ENCODE data around the gene HSPB1.
A peak's percentile ranks its signal among the peaks of the same experiment; 100 is the strongest.
"Not testable (repeated sequence)": the region's sequence is repeated elsewhere in the genome, so short reads cannot be mapped to it uniquely, and the experiment has no call there.

Gene HSPB1

DNA sequence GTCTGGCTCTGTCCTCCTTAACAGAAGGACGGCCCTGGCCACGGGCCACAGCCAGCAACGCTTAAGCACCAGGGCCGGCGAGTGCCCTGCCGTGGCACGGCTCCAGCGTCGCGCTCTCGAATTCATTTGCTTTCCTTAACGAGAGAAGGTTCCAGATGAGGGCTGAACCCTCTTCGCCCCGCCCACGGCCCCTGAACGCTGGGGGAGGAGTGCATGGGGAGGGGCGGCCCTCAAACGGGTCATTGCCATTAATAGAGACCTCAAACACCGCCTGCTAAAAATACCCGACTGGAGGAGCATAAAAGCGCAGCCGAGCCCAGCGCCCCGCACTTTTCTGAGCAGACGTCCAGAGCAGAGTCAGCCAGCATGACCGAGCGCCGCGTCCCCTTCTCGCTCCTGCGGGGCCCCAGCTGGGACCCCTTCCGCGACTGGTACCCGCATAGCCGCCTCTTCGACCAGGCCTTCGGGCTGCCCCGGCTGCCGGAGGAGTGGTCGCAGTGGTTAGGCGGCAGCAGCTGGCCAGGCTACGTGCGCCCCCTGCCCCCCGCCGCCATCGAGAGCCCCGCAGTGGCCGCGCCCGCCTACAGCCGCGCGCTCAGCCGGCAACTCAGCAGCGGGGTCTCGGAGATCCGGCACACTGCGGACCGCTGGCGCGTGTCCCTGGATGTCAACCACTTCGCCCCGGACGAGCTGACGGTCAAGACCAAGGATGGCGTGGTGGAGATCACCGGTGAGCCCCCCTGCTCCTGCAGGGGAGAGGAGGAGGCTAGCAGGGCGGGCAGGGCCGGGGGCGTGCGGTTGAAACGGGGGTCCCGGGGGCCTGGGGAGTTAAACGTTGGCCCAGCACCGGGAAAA is at the start of gene HSPB1:
Gene HSPB1, plus strand, starts transcription at position 327 of the 855 bp plus-strand sequence. Its CDS starts 40 bp downstream, at position 367.
- peak; percentile 92 for DNase-seq (ENCODE audit: low spot score)

DNA sequence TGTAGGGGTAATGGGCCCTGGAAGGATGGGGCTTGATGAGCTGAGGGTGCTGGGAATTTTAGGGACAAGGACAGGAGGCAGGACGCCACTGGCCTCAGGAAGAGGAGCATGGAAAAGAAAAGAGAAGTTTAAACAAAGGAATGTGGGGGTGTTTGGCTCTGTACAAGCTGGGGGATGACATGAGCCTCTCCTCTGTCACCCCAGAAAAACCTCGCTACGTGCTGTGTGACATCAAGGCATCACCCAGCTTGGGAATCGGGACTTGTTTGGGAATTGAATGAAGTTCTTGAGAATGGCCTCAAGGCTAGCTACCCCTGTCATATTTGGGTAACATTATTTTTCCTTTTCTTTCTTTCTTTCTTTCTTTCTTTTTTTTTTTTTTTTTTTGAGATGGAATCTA is 47.7 kb upstream of the HSPB1 start:
- DNase-seq (ENCODE audit: low spot score), result no peak

DNA sequence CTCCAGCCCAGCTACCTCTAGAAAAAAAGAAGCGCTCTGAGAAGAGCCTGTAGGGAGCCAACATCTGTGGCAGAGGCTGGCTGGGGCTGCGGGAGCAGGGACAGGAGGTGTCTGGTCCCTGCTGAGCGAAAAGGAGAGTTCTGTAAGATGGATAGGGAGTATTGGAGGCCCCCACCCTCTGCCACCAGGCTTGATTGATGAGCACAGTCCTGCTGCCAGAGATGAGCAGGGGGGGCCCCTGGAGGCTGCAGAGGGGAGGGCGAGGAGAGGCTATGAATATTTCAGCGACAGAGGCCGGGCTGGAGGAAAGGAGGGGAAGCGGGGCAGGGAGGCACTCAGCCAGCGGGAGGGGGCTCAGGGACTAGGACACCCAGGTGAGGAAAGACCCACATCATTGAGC is 44.5 kb upstream of the HSPB1 start:
- no peak for DNase-seq (ENCODE audit: low spot score)

DNA sequence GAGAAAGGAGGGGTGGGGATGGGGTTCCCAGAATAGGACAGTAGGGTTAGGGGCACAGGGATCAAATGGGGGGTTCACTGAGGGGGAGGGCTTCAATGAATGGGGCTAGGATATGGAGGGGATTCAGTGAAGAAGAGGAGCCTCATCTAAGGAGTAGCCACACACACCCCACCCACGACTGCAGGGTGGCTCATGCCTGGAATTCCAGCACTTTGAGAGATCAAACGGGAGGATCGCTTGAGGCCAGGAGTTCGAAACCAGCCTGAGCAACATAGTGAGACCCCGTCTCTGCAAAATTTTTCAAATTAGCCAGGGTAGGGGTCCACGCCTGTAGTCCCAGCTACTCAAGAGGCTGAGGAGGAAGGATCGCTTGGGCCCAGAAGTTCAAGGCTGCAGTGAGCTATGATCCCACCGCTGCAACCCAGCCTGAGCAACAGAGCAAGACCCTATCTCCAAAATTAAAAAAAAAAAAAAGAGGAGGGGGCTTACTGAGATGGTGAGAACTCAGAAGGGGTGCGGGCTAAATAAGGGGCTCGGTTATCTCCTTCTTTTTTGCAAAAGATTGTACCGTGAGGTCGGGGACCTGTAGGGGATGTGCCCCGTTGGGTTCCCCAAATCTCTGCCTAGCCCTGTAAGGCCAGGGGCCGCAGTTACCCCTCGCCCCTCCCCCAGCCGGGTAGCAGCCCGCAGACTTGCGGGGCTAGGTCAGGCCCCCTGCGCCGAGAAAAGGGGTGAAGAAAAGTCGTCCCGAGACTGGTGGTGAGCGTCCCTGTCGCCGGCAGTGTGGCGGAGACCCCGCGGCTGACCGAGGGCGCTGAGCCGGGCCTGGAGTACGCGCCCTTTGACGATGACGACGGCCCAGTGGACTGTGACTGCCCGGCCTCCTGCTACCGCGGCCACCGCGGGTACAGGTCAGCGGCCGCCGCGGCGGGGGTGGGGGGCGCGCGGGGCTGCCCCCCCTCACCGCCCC is 43.1 kb upstream of the HSPB1 start:
- no peak for DNase-seq (ENCODE audit: low spot score)

DNA sequence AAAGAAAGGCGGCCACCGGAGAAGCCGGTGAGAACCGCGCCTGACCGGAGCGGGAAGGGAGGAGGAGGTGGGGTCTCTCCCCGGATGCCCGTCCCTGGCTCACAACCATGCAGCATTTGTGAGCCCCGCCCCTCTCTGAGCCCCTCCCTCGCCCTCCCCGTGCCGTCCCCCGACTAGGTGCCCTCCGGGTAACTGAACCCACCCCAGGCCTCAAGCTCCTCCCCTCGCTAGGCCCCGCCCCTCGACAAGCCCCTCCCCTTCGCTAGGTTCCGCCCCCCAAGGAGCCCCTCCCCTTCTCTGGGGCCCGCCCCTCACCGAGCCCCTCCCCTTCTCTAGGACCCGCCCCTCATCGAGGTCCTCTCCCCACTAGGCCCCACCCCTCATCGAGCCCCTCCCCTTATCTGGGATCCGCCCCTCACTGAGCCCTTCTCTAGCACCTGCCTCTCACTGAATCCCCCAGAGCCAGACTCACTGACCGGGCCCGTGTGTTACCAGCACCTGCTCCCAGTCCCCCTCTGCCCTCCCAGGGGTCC is 42.2 kb upstream of the HSPB1 start:
- DNase-seq (ENCODE audit: low spot score), result peak; percentile 24

DNA sequence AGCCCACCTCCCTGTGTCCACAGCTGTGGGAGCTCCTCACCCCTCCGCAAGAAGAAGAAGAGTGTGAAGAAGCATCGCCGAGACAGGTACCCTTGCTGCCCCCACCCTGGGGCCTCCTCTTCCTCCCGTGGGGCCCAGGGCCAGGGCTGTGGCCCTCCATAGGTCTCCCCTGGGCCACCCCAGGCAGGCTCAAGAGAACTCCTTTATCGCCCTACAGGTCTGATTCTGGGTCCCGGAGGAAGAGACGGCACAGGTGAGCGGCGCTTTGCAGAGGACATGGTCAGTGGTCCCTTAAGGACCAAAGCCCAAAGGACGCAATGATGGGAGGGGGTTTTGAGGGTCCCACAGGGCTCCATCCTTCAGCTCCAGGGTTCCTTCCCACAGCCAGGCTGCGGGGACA is 41.1 kb upstream of the HSPB1 start:
- DNase-seq (ENCODE audit: low spot score), result no peak

DNA sequence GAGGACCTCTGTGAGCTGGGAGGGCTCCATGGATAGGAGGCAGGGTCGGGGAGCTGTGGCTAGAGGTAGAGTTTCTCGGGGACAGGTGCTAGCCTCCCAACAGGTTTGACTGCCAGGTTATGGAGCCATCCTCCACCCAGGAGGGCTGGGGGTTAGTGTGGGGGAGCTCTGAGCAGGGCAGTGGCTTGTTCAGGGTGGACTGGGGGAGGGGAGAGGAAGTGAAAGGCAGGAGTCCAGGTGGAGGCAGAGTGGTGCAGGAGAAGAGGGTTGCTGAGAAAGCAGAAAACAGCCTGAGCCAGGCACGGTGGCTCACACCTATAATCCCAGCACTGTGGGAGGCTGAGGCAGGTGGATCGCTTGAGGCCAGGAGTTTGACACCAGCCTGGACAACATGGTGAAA is 40.5 kb upstream of the HSPB1 start:
- no peak for DNase-seq (ENCODE audit: low spot score)

DNA sequence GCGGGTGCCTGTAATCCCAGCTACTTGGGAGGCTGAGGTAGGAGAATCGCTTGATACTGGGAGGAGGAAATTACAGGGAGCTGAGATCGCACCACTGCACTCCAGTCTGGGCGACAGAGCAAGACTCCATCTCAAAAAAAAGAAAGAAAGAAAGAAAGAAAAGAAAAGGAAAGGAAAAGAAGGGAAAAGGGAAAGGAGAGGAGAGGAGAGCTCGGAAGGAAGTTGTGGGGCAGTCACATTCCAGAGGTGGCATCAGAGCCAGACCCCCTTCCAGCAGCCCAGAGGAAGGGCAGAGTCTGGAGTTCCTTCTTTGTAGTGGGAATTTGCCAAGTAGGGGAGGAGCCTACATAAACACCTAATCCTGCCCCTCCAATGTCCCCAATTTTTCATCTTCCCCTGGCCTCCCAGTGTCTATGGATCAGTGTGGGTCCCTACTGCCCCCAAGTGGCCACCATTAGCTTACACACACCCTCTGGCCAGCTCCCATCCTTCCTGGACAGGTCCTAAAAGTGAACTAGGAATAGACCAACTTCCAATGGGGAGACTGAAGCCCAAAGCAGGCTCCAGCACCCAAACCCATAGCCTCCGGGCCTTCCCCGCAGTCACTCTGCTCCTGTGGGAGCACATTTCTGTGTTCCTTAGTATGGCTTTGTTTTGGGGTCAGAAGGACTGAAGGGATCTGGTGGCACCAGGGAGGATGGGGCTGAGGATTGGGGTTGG is 39.6 kb upstream of the HSPB1 start:
- peak; percentile 64 for DNase-seq (ENCODE audit: low spot score)

DNA sequence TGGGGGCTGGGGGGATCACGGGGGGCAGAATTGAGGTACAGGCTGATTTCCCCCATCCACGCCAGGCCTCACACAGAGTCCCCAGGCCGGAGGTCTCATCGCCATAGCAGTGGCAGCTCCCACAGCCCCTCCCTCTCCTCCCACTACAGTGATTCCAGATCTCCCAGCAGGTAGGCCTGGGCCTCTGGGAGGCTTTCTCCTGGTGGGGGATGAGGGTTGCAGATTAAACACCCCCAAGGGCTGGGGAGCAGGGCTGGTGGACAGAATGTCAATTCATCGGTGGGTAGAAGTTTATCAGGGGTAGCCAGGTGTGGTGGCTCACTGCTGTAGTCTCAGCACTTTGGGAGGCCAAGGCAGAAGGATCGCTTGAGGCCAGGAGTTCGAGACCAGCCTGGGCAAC is 37.2 kb upstream of the HSPB1 start:
- no peak for DNase-seq (ENCODE audit: low spot score)

DNA sequence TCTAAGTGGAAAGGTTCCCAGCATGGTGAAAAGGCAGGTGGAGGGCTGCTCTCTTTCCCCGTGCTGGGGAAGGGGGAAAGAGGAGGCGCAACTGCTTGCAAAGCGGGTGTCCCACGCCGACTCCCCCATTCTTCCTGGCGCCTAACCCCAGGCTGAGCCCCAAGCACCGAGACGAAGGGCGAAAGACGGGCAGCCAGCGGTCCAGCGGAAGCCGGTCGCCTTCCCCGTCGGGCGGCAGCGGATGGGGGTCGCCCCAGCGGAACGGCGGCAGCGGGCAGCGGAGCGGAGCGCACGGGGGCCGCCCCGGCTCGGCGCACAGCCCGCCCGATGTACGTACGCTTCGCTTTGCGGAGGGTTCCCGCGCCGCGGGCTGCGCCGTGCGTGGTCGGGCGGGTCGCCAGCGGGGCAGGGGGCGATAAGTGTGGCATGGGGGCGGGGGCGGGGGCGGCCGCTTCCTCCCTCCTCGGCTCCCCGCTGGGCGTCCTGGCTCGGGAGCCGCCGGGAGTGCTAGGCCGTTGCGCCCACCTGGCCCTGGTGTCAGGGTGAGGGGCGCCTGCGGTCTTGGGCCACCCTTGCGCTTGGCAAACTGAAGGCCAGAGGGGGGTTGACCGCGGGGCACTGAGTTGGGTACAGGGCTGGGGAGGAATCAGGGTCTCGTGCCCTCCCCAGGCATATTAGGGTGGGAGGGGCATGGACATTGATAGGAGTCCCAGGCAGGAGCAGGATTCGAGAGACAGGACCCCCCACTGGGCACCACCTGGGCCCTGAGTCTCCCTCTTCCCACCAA is 35.2 kb upstream of the HSPB1 start:
- no peak for DNase-seq (ENCODE audit: low spot score)

DNA sequence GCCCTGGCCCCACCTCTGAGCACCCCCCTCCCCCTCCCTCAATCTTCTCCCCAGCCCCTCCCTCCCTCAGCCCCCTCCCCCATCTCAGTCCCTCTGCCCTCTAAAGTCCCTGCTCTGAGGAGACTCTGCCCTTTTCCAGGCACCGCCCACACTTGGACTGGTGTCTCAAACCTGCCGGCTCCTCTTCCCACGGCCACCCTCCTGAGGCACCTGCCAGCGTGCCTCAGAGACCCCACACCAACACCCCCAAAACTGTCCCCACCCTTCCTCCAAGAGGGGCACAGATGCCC is 34.6 kb upstream of the HSPB1 start:
- DNase-seq (ENCODE audit: low spot score), result no peak

DNA sequence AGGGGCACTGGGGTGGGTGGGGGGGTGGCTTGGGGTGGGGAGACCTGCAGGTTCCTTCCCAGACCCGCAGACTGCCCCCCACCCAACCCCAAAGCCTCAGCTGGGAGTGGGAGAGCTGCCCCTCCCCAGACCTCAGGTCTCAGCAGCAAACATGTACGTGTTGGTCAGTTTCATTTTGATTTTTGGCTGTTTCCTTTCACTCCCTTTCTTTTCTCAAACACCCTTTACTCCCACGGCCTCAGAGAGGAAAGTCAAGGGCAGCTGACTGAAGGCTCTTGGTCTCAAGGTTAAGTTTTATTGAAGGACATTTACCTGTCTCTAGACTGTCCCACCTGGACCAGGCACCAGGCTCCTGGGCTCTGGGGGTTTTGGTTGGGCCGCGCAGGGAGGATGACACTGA is 34.1 kb upstream of the HSPB1 start:
- no peak for DNase-seq (ENCODE audit: low spot score)

DNA sequence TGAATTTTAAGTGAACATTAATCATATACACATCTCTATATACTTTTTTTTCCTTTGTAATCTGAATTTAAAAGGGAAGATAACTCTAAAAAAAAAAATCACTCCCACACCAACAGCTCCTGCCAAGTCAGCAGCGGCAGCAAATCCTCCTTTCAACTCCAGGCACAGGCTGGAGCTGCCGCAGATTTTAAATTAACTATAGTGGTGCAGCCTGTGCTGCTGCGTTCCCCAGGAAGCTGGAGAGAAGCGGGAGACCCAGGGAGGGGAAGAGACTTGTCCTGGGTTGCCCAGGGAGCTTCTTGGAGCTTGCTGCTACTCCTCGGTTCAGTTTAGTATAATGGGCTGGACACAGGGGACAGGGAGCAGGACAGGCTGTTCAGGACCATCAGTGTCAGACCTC is 32.6 kb upstream of the HSPB1 start:
- no peak for DNase-seq (ENCODE audit: low spot score)

DNA sequence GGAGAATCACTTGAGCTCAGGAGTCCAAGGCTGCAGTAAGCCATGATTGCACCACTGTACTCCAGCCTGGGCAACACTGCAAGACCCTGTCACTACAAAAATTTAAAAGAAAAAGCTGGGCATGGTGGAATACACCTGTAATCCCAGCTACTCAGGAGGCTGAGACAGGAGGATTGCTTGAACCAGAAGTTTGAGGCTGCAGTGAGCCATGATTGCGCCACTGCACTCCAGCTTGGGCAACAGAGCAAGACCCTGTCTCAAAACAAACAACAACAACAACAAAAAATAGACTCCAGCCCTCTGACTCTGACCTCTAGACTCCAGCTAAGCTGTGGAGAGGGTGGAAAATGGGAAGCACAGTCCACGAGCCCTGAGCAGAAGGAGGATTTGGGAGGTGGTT is 31.1 kb upstream of the HSPB1 start:
- not testable (repeated sequence) for DNase-seq (ENCODE audit: low spot score)

DNA sequence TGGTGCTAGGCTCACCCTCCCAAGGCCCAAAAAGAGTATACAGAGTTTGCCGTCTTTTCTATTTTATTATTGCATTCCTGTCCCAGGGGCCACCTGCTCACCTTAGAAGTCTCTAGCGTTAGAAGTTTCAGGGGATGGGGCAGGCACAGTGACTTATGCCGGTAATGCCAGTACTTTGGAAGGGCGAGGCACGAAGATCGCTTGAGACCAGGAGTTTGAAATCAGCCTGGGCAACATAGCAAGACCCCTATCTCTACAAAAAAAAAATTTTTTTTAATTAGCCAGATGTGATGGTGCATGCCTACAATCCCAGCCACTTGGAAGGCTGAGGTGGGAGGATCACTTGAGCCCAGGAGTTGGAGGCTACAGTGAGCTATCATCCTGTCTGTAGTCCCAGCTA is 30.3 kb upstream of the HSPB1 start:
- DNase-seq (ENCODE audit: low spot score), result no peak

DNA sequence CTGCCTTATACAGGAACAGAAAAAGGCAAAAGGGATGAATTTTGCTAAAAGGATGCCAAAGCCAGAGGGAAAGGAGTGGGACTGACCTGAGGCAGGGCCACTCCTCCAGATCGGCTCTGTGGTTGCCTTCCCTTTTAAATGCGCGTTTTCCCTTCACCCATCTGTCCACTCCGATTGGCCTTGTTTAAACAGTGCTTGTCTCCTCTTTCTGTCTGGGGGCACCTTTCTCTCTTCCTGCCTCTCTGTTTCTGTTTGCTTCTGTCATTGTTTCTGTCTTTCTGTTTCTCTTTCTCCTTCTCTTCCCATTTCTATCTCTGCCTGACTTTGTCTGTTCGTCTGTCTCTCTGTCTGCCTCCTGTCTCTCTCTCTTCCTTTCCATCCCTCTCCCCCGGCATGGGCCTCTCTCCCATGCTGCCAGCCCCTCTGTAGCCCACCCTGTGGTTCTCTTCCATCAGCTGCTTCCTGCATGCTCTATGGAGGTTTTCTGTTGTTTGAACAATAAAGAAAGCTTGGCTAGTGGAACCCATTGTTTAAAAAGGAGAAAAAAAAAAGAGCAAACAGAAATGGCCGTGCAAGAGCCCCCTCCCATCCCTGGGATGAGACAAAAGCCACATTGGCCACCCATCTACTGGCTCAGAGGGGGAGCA is 29.5 kb upstream of the HSPB1 start:
- no peak for DNase-seq (ENCODE audit: low spot score)

DNA sequence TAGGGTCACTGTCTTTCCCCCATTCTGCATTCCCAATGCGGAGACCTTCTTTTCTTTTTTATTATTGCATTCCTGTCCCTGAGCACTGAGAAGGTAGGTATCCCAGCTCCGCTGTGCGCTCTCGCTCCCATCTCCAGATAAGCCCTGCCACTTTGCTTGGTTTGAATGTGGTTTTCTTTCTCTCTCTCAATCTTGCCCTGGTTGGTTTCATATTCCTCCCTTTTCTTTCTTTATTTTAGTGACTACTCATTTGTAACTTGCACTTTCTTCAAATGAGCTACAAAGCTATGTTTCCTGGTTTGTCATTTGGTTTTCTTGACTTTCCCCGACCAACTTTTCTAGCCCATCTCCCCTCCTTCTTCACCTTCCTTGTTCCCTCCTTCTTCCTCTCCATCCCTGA is 29.0 kb upstream of the HSPB1 start:
- no peak for DNase-seq (ENCODE audit: low spot score)

DNA sequence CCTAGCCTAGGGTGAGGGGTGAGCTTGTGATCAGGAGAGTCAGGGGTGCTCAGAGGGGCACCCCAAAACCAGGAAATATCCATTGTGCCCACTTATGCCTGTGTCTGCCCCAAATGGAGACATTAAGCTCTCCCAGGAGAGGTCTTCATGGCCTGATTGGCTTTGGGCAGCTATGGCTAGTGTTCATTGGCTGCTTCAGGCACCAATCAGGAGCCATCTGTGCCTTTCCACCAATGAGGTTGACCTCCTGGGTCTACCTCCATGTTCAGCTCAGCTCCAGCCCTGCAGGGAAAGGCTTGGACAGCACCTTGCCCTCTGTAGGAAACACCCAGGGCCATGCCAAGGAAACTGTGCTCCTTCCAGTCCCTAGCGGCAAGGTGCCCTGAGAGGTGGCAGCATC is 23.9 kb upstream of the HSPB1 start:
- DNase-seq (ENCODE audit: low spot score), result no peak

DNA sequence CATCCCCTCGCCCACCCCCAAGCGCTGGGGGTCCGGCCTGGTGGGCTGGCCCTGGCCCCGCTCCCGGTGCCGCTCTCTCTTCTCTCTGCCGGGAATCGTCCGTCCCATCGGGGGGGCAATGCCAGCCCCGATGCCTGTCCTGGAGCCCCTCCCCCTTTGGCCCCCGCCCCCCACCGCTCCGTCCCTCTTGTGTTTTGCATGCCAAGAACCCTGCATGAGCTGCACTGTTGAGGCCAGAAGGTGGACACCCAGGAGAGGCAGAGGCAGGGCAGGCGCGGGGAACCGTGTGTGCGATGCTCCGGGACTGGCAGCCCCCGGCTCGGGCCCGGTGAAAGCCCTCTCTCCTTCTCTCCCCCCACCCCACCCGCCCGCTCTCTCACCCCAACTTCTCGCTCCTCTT is 22.1 kb upstream of the HSPB1 start:
- DNase-seq (ENCODE audit: low spot score), result no peak

DNA sequence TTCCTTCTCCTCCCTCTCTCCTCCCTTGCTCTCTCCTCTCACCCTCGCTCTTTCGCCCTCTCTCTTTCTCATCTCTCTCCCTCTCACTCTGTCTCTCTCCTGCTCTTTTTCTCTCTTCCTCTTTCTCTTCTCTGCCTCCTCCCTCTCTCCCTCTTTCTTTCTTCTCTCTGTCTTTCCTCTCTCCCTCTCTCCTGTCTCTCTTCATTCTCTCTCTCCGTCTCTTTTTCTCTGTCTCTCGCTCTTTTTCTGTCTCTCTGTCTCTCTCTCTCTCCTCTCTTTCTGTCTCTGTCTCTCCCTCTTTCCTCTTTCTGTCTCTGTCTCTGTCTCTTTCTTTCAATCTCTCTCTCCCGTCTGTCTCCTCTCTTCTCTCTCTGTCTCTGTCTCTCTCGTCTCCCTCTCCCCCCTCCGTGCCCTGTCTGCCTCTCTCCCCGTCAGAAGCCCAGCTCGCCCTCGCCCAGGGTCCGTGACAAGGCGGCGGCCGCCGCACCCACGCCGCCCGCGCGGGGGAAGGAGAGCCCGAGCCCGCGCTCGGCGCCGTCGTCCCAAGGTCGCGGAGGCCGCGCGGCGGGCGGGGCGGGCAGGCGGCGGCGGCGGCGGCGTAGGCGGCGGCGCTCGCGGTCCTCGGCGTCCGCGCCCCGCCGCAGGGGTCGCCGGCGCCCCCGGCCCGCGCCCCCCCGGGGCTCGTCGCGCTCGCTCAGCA is 21.3 kb upstream of the HSPB1 start:
- DNase-seq (ENCODE audit: low spot score), result no peak
